Muscle layer of duodenum (tissue), 2 donors: ENCODE measurements around the gene TBL2.
"Not testable (repeated sequence)": the region's sequence is repeated elsewhere in the genome, so short reads cannot be mapped to it uniquely, and the experiment has no call there.

Experiments
- H3K27ac ChIP-seq: one replicate; pipeline ENCODE4 v1.7.0; 2013; ENCODE audit warnings: mild to moderate bottlenecking, low read length
- H3K27me3 ChIP-seq: one replicate; pipeline ENCODE4 v1.7.0; 2013; ENCODE audit warnings: low read depth, mild to moderate bottlenecking, control low read depth, low read length
- H3K36me3 ChIP-seq, 2 donors: one replicate each; pipeline ENCODE4 v1.7.0; 2013; ENCODE audit warnings: low read length in 2 of 2, control low read depth in 1 of 2, mild to moderate bottlenecking in 1 of 2; ENCODE audit not compliant: insufficient read depth in 2 of 2, control insufficient read depth in 1 of 2
- H3K4me1 ChIP-seq, 2 donors: one replicate each; pipeline ENCODE4 v1.7.0; 2013; ENCODE audit warnings: low read length in 2 of 2, mild to moderate bottlenecking in 2 of 2, control low read depth in 1 of 2, moderate library complexity in 1 of 2; ENCODE audit not compliant: insufficient read depth in 2 of 2, control insufficient read depth in 1 of 2
- H3K4me3 ChIP-seq, 2 donors: one replicate each; pipeline ENCODE4 v1.7.0; 2013; ENCODE audit warnings: low read length in 2 of 2, low read depth in 1 of 2, mild to moderate bottlenecking in 1 of 2
- H3K9me3 ChIP-seq, 2 donors: one replicate each; pipeline ENCODE4 v1.7.0; 2013; ENCODE audit warnings: low read length in 2 of 2, control low read depth in 1 of 2, mild to moderate bottlenecking in 1 of 2; ENCODE audit not compliant: control insufficient read depth in 1 of 2
- donor health status: healthy.

The TBL2 gene

GRCh38 chr7:73565675-73566340 is 12.6 kb downstream of the TBL2 start:
- peak overlapping the region; percentile 32 to 70 for H3K4me3 ChIP-seq
- H3K4me1 ChIP-seq: no peaks in the 10 kb centered on the region
- H3K27ac ChIP-seq: no peak overlapping the region
- no peaks in the 10 kb centered on the region for H3K9me3 ChIP-seq
- peaks cover 19 to 20% of the 10 kb centered on the region in 2 donors for H3K36me3 ChIP-seq
- no peaks in the 10 kb centered on the region for H3K27me3 ChIP-seq

GRCh38 chr7:73560109-73560835 is 18.1 kb downstream of the TBL2 start:
- peaks cover 6 to 19% of the 10 kb centered on the region in 2 donors for H3K4me1 ChIP-seq
- H3K9me3 ChIP-seq: no peaks in the 10 kb centered on the region
- H3K27me3 ChIP-seq: no peaks in the 10 kb centered on the region
- no peak overlapping the region for H3K27ac ChIP-seq
- no peaks in the 10 kb centered on the region for H3K36me3 ChIP-seq
- H3K4me3 ChIP-seq: no peak overlapping the region

DNA sequence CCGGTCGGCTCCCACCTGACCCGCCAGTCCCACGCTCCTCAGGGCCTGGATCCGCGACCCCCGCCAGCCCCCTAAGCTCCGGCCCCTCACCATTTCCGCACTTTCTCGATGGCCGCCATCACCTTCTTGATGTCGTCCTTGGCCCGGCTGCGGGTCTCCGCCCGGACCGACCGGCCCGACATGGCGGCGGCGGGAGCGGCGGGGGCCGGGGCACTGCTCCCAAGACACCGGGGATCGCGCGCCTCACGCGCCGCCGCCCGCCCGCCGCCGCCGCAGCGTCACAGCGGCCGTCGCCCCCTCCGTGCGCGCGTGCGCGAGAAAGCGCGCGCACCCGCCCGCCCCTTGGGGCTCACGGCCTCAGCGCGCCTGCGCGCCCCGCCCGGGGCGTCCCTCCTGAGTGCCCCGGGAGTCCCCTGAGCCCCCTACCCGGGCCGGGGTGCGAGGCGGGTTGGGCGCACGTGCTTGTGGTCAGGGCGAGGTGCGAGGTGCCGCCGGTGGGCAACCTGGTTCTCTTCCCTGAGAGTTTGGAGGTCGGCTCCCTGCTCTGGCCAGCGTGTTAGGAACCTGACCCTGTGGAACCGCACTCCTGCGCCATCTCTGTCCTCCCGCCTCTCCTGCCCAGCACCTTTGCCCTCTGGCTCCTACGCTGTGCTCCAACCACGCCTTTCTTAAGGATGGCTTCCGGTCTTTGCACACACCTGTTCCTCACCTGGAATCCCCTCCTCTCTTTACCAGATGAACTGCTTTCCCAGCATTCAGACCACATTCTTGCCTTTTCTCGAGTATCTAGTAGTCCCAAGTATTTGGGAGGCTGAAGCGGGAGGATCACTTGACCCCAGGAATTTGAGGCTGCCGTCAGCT is 20.8 kb downstream of the TBL2 start, which contains the start of gene BCL7B:
Gene BCL7B (minus strand): TSS at position 294 of the 861 bp plus-strand sequence. CDS start 112 bp downstream, at position 182.
- H3K27me3 ChIP-seq: no peaks in the 10 kb centered on the region
- H3K36me3 ChIP-seq: peaks cover 3% of the 10 kb centered on the region in 2 donors
- H3K4me1 ChIP-seq: peaks cover 6 to 32% of the 10 kb centered on the region in 2 donors
- peak within 1 kb of the TSS; percentile 92 for H3K27ac ChIP-seq
- H3K4me3 ChIP-seq: peak within 1 kb of the TSS; percentile 74 to 94
- H3K9me3 ChIP-seq: no peaks in the 10 kb centered on the region

GRCh38 chr7:73557108-73557396 is 21.3 kb downstream of the TBL2 start:
- peaks cover 4 to 7% of the 10 kb centered on the region in 2 donors for H3K36me3 ChIP-seq
- peak overlapping the region; percentile 92 for H3K27ac ChIP-seq
- no peaks in the 10 kb centered on the region for H3K9me3 ChIP-seq
- peak overlapping the region; percentile 74 to 94 for H3K4me3 ChIP-seq
- no peaks in the 10 kb centered on the region for H3K27me3 ChIP-seq
- H3K4me1 ChIP-seq: peaks cover 6 to 32% of the 10 kb centered on the region in 2 donors

GRCh38 chr7:73556208-73557107 is 21.9 kb downstream of the TBL2 start:
- peaks cover 6 to 32% of the 10 kb centered on the region in 2 donors for H3K4me1 ChIP-seq
- no peaks in the 10 kb centered on the region for H3K27me3 ChIP-seq
- peak overlapping the region; percentile 74 to 94 for H3K4me3 ChIP-seq
- H3K36me3 ChIP-seq: peaks cover 6 to 8% of the 10 kb centered on the region in 2 donors
- no peaks in the 10 kb centered on the region for H3K9me3 ChIP-seq
- peak overlapping the region; percentile 92 for H3K27ac ChIP-seq

- H3K36me3 ChIP-seq: peaks cover 13 to 14% of the 10 kb centered on the region in 2 donors
- peak overlapping the region; percentile 92 for H3K27ac ChIP-seq
- no peaks in the 10 kb centered on the region for H3K27me3 ChIP-seq
- H3K4me1 ChIP-seq: peaks cover 6 to 32% of the 10 kb centered on the region in 2 donors
- H3K4me3 ChIP-seq: peak overlapping the region; percentile 74 to 94
- no peaks in the 10 kb centered on the region for H3K9me3 ChIP-seq
These were observed 22.9 kb downstream of the TBL2 start for GRCh38 chr7:73555411-73555982.

DNA sequence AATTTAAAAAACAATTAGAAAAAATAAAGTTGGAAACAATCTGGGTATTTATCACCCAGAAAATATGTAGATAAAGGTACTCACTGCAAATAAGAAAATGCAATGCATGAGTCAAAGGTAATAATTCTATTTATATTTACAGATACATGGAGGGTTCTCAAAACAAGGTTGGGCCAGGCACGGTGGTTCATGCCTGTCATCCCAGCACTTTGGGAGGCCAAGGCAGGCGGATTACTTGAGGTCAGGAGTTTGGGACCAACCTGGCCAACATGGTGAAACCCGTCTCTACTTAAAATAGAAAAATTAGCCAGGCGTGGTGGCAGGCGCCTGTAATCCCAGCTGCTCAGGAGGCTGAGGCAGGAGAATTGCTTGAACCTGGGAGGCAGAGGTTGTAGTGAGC is 28.3 kb downstream of the TBL2 start:
- H3K27ac ChIP-seq, H3K4me3 ChIP-seq, H3K27me3 ChIP-seq, H3K9me3 ChIP-seq: not testable (repeated sequence)
- H3K4me1 ChIP-seq: peaks cover 0 to 11% of the 10 kb centered on the region in 2 donors
- H3K36me3 ChIP-seq: peaks cover 19 to 44% of the 10 kb centered on the region in 2 donors

DNA sequence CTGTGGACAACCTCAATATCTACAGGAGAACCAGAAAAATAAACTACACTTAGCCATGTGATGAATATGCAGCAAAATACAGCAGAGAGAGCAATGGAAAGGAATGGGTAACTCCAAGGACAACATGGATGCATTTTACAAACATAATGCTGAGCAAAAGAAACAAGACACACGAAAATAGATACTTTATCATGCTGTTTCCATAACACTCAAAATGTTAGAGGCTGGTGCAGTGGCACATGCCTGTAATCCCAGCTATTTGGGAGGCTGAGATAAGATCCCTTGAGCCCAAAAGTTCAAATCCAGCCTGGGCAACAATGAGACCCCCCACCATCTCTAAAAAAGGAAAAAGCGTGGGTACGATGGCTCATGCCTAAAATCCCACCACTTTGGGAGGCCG is 29.2 kb downstream of the TBL2 start:
- no peak overlapping the region for H3K27ac ChIP-seq
- peaks cover 0 to 2% of the 10 kb centered on the region in 2 donors for H3K4me1 ChIP-seq
- H3K36me3 ChIP-seq: peaks cover 19 to 44% of the 10 kb centered on the region in 2 donors

GRCh38 chr7:73547841-73548240 is 30.5 kb downstream of the TBL2 start:
- Histone ChIP-seq H3K36me3 (peaks cover 27 to 43% of the 10 kb centered on the region in 2 donors), H3K9me3 (no peaks in the 10 kb centered on the region), H3K27ac (no peak overlapping the region), H3K4me1 (no peaks in the 10 kb centered on the region), H3K4me3 (no peak overlapping the region), H3K27me3 (no peaks in the 10 kb centered on the region)

More for the DNA sequence above, 29.2 kb downstream of the TBL2 start:
- Histone ChIP-seq H3K9me3 (no peaks in the 10 kb centered on the region), H3K4me3 (no peak overlapping the region), H3K27me3 (no peaks in the 10 kb centered on the region)

- Histone ChIP-seq H3K4me3 (no peak overlapping the region), H3K4me1 (no peaks in the 10 kb centered on the region), H3K36me3 (peaks cover 31 to 50% of the 10 kb centered on the region in 2 donors), H3K27ac (no peak overlapping the region), H3K9me3 (no peaks in the 10 kb centered on the region), H3K27me3 (no peaks in the 10 kb centered on the region)
These were observed 33.7 kb downstream of the TBL2 start for GRCh38 chr7:73544678-73545077.
